HepG2 (cell line): ENCODE data around the gene MED1. TPM values are rescaled to one million over a fixed set of nuclear protein-coding genes. Genes with fewer than 3 reads are reported as not detected.
A peak's percentile ranks its signal among the peaks of the same experiment; 100 is the strongest.

Experiments used
- CREM ChIP-seq, 2 experiments: sonication (generic) in 1 of 2; formaldehyde crosslinking in 1 of 2; IDR thresholded peaks; 2 replicates each; pipeline versions ENCODE4 v1.4.0 to v1.6.1; 2016 to 2020; ENCODE audit warnings: antibody characterized with exemption in 1 of 2, mild to moderate bottlenecking in 1 of 2, missing genetic modification reagents in 1 of 2
- PLSCR1 ChIP-seq: sonication (generic); formaldehyde crosslinking; IDR thresholded peaks from 2 replicates; pipeline ENCODE4 v1.5.0; 2020; ENCODE audit warnings: missing genetic modification reagents, mild to moderate bottlenecking, borderline replicate concordance
- RARA ChIP-seq: IDR thresholded peaks from 2 replicates; pipeline ENCODE4 v1.6.1; 2016; ENCODE audit warnings: missing genetic modification reagents, missing compliant biosample characterization
- ZFP82 ChIP-seq: sonication (generic); formaldehyde crosslinking; IDR thresholded peaks from 2 replicates; pipeline ENCODE4 v1.5.1; 2020; ENCODE audit warnings: mild to moderate bottlenecking, missing genetic modification reagents, borderline replicate concordance
- ZNF552 ChIP-seq: sonication (generic); formaldehyde crosslinking; IDR thresholded peaks from 2 replicates; pipeline ENCODE4 v1.9.0; 2022; ENCODE audit warnings: missing genetic modification reagents, mild to moderate bottlenecking, borderline replicate concordance
- ZNF780A ChIP-seq: sonication (generic); formaldehyde crosslinking; IDR thresholded peaks from 2 replicates; pipeline ENCODE4 v1.8.0; 2022; ENCODE audit warnings: mild to moderate bottlenecking, missing genetic modification reagents, moderate library complexity
- polyA plus RNA-seq, 8 experiments: library from polyadenylated mRNA; depleted of rRNA in 3 of 8; stranded (reverse) in 7 of 8; unstranded in 1 of 8; fragments of >200 nt; fragmentation: Illumina TruSeq in 4 of 8; extraction: Trizol in 4 of 8; gene quantifications; 2 replicates each; pipeline versions ENCODE4 v1.2.1 to v1.2.3, GENCODE V29; 2011 to 2016; ENCODE audit warnings: low read depth in 4 of 8, missing spikeins in 1 of 8, mixed read lengths in 1 of 8; ENCODE audit not compliant: insufficient read depth in 1 of 8
- total RNA-seq, 5 experiments: library from RNA; depleted of rRNA; stranded (reverse); fragments of >200 nt; fragmentation: Illumina TruSeq; extraction: Trizol; gene quantifications; 2 replicates each; pipeline ENCODE4 v1.2.3, GENCODE V29; 2016; ENCODE audit warnings: low read depth in 1 of 5
- TF ChIP-seq, protein P1 (sequence below): sonication (generic); formaldehyde crosslinking; IDR thresholded peaks from 2 replicates; pipeline ENCODE4 v1.4.0; 2020; ENCODE audit warnings: low read depth, missing genetic modification reagents
- TF ChIP-seq, protein P2 (sequence below): sonication (generic); formaldehyde crosslinking; IDR thresholded peaks from 2 replicates; pipeline ENCODE4 v1.5.0; 2020; ENCODE audit warnings: mild to moderate bottlenecking, missing genetic modification reagents, borderline replicate concordance
- TF ChIP-seq, protein P3 (sequence below): sonication (generic); formaldehyde crosslinking; IDR thresholded peaks from 2 replicates; pipeline ENCODE4 v1.8.1; 2023; ENCODE audit warnings: missing genetic modification reagents, inconsistent platforms, borderline replicate concordance
- TF ChIP-seq, protein P4 (sequence below): sonication (generic); formaldehyde crosslinking; IDR thresholded peaks from 2 replicates; pipeline ENCODE4 v1.8.0; 2022; ENCODE audit warnings: missing genetic modification reagents, mild to moderate bottlenecking, borderline replicate concordance

Gene MED1
- total and polyA plus RNA-seq, 2 of the 13 experiments (the other 11 are each of a cell fraction or from before 2014, with no cell fraction given), result 37.5 to 40.1 TPM

GRCh38 chr17:39461113-39461925 lies 10.3 kb upstream of the MED1 start, which contains the start of gene CDK12 (continued):
- TF ChIP-seq ZNF780A (CRISPR knock-in tag), result no peak
- TF ChIP-seq, protein P1, sequence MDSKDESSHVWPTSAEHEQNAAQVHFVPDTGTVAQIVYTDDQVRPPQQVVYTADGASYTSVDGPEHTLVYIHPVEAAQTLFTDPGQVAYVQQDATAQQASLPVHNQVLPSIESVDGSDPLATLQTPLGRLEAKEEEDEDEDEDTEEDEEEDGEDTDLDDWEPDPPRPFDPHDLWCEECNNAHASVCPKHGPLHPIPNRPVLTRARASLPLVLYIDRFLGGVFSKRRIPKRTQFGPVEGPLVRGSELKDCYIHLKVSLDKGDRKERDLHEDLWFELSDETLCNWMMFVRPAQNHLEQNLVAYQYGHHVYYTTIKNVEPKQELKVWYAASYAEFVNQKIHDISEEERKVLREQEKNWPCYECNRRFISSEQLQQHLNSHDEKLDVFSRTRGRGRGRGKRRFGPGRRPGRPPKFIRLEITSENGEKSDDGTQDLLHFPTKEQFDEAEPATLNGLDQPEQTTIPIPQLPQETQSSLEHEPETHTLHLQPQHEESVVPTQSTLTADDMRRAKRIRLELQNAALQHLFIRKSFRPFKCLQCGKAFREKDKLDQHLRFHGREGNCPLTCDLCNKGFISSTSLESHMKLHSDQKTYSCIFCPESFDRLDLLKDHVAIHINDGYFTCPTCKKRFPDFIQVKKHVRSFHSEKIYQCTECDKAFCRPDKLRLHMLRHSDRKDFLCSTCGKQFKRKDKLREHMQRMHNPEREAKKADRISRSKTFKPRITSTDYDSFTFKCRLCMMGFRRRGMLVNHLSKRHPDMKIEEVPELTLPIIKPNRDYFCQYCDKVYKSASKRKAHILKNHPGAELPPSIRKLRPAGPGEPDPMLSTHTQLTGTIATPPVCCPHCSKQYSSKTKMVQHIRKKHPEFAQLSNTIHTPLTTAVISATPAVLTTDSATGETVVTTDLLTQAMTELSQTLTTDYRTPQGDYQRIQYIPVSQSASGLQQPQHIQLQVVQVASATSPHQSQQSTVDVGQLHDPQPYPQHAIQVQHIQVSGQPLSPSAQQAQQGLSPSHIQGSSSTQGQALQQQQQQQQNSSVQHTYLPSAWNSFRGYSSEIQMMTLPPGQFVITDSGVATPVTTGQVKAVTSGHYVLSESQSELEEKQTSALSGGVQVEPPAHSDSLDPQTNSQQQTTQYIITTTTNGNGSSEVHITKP (CRISPR knock-in tag), result no peak
- no peak; the same call in 1 of the 2 replicates for TF ChIP-seq ZNF552
- TF ChIP-seq PLSCR1 (CRISPR knock-in tag), result no peak
- TF ChIP-seq, protein P2, sequence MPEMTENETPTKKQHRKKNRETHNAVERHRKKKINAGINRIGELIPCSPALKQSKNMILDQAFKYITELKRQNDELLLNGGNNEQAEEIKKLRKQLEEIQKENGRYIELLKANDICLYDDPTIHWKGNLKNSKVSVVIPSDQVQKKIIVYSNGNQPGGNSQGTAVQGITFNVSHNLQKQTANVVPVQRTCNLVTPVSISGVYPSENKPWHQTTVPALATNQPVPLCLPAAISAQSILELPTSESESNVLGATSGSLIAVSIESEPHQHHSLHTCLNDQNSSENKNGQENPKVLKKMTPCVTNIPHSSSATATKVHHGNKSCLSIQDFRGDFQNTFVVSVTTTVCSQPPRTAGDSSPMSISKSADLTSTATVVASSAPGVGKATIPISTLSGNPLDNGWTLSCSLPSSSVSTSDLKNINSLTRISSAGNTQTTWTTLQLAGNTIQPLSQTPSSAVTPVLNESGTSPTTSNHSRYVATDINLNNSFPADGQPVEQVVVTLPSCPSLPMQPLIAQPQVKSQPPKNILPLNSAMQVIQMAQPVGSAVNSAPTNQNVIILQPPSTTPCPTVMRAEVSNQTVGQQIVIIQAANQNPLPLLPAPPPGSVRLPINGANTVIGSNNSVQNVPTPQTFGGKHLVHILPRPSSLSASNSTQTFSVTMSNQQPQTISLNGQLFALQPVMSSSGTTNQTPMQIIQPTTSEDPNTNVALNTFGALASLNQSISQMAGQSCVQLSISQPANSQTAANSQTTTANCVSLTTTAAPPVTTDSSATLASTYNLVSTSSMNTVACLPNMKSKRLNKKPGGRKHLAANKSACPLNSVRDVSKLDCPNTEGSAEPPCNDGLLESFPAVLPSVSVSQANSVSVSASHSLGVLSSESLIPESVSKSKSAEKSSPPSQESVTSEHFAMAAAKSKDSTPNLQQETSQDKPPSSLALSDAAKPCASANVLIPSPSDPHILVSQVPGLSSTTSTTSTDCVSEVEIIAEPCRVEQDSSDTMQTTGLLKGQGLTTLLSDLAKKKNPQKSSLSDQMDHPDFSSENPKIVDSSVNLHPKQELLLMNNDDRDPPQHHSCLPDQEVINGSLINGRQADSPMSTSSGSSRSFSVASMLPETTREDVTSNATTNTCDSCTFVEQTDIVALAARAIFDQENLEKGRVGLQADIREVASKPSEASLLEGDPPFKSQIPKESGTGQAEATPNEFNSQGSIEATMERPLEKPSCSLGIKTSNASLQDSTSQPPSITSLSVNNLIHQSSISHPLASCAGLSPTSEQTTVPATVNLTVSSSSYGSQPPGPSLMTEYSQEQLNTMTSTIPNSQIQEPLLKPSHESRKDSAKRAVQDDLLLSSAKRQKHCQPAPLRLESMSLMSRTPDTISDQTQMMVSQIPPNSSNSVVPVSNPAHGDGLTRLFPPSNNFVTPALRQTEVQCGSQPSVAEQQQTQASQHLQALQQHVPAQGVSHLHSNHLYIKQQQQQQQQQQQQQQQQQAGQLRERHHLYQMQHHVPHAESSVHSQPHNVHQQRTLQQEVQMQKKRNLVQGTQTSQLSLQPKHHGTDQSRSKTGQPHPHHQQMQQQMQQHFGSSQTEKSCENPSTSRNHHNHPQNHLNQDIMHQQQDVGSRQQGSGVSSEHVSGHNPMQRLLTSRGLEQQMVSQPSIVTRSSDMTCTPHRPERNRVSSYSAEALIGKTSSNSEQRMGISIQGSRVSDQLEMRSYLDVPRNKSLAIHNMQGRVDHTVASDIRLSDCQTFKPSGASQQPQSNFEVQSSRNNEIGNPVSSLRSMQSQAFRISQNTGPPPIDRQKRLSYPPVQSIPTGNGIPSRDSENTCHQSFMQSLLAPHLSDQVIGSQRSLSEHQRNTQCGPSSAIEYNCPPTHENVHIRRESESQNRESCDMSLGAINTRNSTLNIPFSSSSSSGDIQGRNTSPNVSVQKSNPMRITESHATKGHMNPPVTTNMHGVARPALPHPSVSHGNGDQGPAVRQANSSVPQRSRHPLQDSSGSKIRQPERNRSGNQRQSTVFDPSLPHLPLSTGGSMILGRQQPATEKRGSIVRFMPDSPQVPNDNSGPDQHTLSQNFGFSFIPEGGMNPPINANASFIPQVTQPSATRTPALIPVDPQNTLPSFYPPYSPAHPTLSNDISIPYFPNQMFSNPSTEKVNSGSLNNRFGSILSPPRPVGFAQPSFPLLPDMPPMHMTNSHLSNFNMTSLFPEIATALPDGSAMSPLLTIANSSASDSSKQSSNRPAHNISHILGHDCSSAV, result no peak
- peak; percentile 62 for TF ChIP-seq RARA (CRISPR knock-in tag)
- peak; percentile 81 for TF ChIP-seq CREM (IDR thresholded peaks at IDR 0.05)
- no peak for TF ChIP-seq CREM (CRISPR knock-in tag; IDR thresholded peaks at IDR 0.05)
- TF ChIP-seq, protein P3, sequence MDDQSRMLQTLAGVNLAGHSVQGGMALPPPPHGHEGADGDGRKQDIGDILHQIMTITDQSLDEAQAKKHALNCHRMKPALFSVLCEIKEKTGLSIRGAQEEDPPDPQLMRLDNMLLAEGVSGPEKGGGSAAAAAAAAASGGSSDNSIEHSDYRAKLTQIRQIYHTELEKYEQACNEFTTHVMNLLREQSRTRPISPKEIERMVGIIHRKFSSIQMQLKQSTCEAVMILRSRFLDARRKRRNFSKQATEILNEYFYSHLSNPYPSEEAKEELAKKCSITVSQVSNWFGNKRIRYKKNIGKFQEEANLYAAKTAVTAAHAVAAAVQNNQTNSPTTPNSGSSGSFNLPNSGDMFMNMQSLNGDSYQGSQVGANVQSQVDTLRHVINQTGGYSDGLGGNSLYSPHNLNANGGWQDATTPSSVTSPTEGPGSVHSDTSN (CRISPR knock-in tag), result peak; percentile 45; the same call in 1 of the 2 replicates
- TF ChIP-seq, protein P4, sequence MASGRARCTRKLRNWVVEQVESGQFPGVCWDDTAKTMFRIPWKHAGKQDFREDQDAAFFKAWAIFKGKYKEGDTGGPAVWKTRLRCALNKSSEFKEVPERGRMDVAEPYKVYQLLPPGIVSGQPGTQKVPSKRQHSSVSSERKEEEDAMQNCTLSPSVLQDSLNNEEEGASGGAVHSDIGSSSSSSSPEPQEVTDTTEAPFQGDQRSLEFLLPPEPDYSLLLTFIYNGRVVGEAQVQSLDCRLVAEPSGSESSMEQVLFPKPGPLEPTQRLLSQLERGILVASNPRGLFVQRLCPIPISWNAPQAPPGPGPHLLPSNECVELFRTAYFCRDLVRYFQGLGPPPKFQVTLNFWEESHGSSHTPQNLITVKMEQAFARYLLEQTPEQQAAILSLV, result peak; percentile 70; the same call in 1 of the 2 replicates
- peak; percentile 90; the same call in 1 of the 2 replicates for TF ChIP-seq ZFP82 (CRISPR knock-in tag)
